GM12878 (cell line): ENCODE measurements around the gene MARCHF2. TPM values are rescaled to one million over a fixed set of nuclear protein-coding genes. Genes with fewer than 3 reads are reported as not detected.

Experiments
- ATF3 ChIP-seq: IDR thresholded peaks from 2 replicates; pipeline ENCODE4 v1.6.1; 2011; ENCODE audit warnings: low read depth, mild to moderate bottlenecking, low read length, moderate library complexity, borderline replicate concordance; ENCODE audit errors: extremely low read depth
- BHLHE40 ChIP-seq, 2 experiments: fragments of 450-650 bp in 1 of 2; IDR thresholded peaks; 2 replicates each; pipeline ENCODE4 v1.6.1; 2011 to 2017; ENCODE audit warnings: low read depth in 2 of 2, borderline replicate concordance in 1 of 2, improper control_type of control experiment in 1 of 2, low read length in 1 of 2, mild to moderate bottlenecking in 1 of 2
- BRCA1 ChIP-seq: IDR thresholded peaks from 2 replicates; pipeline ENCODE4 v1.6.1; 2011; ENCODE audit warnings: low read depth, low read length, improper control_type of control experiment
- CREB1 ChIP-seq: IDR thresholded peaks from 2 replicates; pipeline ENCODE4 v1.6.1; 2012; ENCODE audit warnings: low read depth, mild to moderate bottlenecking, inconsistent platforms
- E2F4 ChIP-seq: IDR thresholded peaks from 2 replicates; pipeline ENCODE4 v1.6.1; 2012; ENCODE audit warnings: low read depth, low read length, improper control_type of control experiment
- EGR1 ChIP-seq, 2 experiments: IDR thresholded peaks; 1 replicate in 1 of 2; 2 replicates in 1 of 2; pipeline ENCODE4 v1.6.1; 2011 to 2012; ENCODE audit warnings: low read depth in 2 of 2, low read length in 2 of 2, borderline replicate concordance in 1 of 2, mild to moderate bottlenecking in 1 of 2, moderate library complexity in 1 of 2
- IRF4 ChIP-seq: IDR thresholded peaks from 2 replicates; pipeline ENCODE4 v1.6.1; 2011; ENCODE audit warnings: low read depth, low read length
- IRF5 ChIP-seq: fragments of 450-650 bp; IDR thresholded peaks from 2 replicates; pipeline ENCODE4 v1.6.1; 2017; ENCODE audit warnings: borderline replicate concordance
- JUND ChIP-seq: IDR thresholded peaks from 2 replicates; pipeline ENCODE4 v1.6.1; 2012; ENCODE audit warnings: low read depth, mild to moderate bottlenecking, low read length, improper control_type of control experiment, moderate library complexity
- MAX ChIP-seq: IDR thresholded peaks from 2 replicates; pipeline ENCODE4 v1.6.1; 2012; ENCODE audit warnings: low read depth, low read length, improper control_type of control experiment
- NFXL1 ChIP-seq: fragments of 450-650 bp; IDR thresholded peaks from 2 replicates; pipeline ENCODE4 v1.6.1; 2017; ENCODE audit warnings: antibody characterized with exemption, mild to moderate bottlenecking, borderline replicate concordance
- NFYB ChIP-seq: IDR thresholded peaks from 2 replicates; pipeline ENCODE4 v1.6.1; 2011; ENCODE audit warnings: low read depth, mild to moderate bottlenecking, low read length, improper control_type of control experiment, moderate library complexity; ENCODE audit not compliant: insufficient read depth
- PKNOX1 ChIP-seq: fragments of 450-650 bp; IDR thresholded peaks from 2 replicates; pipeline ENCODE4 v1.6.1; 2016; ENCODE audit warnings: mild to moderate bottlenecking
- POU2F2 ChIP-seq: IDR thresholded peaks from 3 replicates; pipeline ENCODE4 v1.6.1; 2011; ENCODE audit warnings: low read depth, mild to moderate bottlenecking, low read length, borderline replicate concordance
- RB1 ChIP-seq: fragments of 450-650 bp; formaldehyde crosslinking; IDR thresholded peaks from 2 replicates; pipeline ENCODE4 v1.6.1; 2017; ENCODE audit warnings: mild to moderate bottlenecking, borderline replicate concordance
- SP1 ChIP-seq: IDR thresholded peaks from one replicate; pipeline ENCODE4 v1.6.1; 2011; ENCODE audit warnings: low read depth, low read length
- SRF ChIP-seq, 2 experiments: IDR thresholded peaks; 2 replicates each; pipeline ENCODE4 v1.6.1; 2011; ENCODE audit warnings: low read depth in 2 of 2, low read length in 2 of 2, mild to moderate bottlenecking in 1 of 2, moderate library complexity in 1 of 2
- STAT3 ChIP-seq: IDR thresholded peaks from 2 replicates; pipeline ENCODE4 v1.6.1; 2011; ENCODE audit warnings: low read depth, low read length, improper control_type of control experiment
- TCF12 ChIP-seq: IDR thresholded peaks from 2 replicates; pipeline ENCODE4 v1.6.1; 2011; ENCODE audit warnings: low read depth, mild to moderate bottlenecking, low read length
- ZBED1 ChIP-seq: IDR thresholded peaks from 2 replicates; pipeline ENCODE4 v1.6.1; 2016; ENCODE audit warnings: borderline replicate concordance
- ZBTB4 ChIP-seq: fragments of 450-650 bp; formaldehyde crosslinking; IDR thresholded peaks from 2 replicates; pipeline ENCODE4 v1.4.0; 2022; ENCODE audit warnings: mild to moderate bottlenecking, moderate library complexity
- ZNF622 ChIP-seq: fragments of 450-650 bp; IDR thresholded peaks from 2 replicates; pipeline ENCODE4 v1.6.1; 2017; ENCODE audit warnings: mild to moderate bottlenecking, inconsistent platforms
- polyA plus RNA-seq, 11 experiments: library from polyadenylated mRNA; depleted of rRNA in 4 of 11; unstranded in 6 of 11; stranded (reverse) in 5 of 11; fragments of >200 nt; fragmentation: Nextera tagmentation in 4 of 11; fragmentation: Illumina TruSeq in 1 of 11; extraction: Ambion mirVana in 4 of 11; extraction: Trizol in 1 of 11; gene quantifications; 1 replicate in 1 of 11; 2 replicates in 10 of 11; pipeline versions ENCODE4 v1.2.1 to v1.2.3, GENCODE V29; 2011 to 2016; ENCODE audit warnings: inconsistent platforms in 2 of 11, missing spikeins in 2 of 11, low read depth in 1 of 11
- total RNA-seq, 4 experiments: library from RNA; depleted of rRNA in 3 of 4; stranded (reverse); fragments of >200 nt in 3 of 4; fragmentation: Illumina TruSeq in 1 of 4; extraction: Trizol in 1 of 4; gene quantifications; 2 replicates each; pipeline versions ENCODE4 v1.2.1 to v1.2.3, GENCODE V29; 2013 to 2021

Gene MARCHF2
- total and polyA plus RNA-seq, 10 of the 15 experiments (the other 5 are each of a cell fraction or from before 2014, with no cell fraction given) = 1.6 to 30.3 (median 10.8) TPM

GRCh38 chr19:8412783-8413628 lies at the start of gene MARCHF2 (continued):
- TF ChIP-seq ZBED1 = no peak
- no peak; the same call in 1 of the 2 replicates for TF ChIP-seq MAX
- TF ChIP-seq TCF12 = 0 out of 2 replicates have a peak, but pooled peaks have one; percentile 31
- TF ChIP-seq IRF4 = no peak
- no peak for TF ChIP-seq IRF5
- peak; percentile 88 to 92 for TF ChIP-seq BHLHE40 (IDR thresholded peaks at IDR 0.05; ENCODE audit: borderline replicate concordance in 1 of 2, low read depth in 2 of 2, low read length in 1 of 2)
- TF ChIP-seq ZNF622 = no peak
- TF ChIP-seq ATF3 = no peak
- no peak for TF ChIP-seq RB1
- no peak for TF ChIP-seq EGR1 (IDR thresholded peaks at IDR 0.05; ENCODE audit: borderline replicate concordance in 1 of 2, low read depth in 2 of 2, low read length in 2 of 2)
- TF ChIP-seq BRCA1 = no peak
- TF ChIP-seq JUND = no peak
- no peak for TF ChIP-seq ZBTB4
- TF ChIP-seq STAT3 = no peak
- TF ChIP-seq NFXL1 = no peak
- peak; percentile 39 for TF ChIP-seq CREB1
- TF ChIP-seq E2F4 = no peak
- TF ChIP-seq POU2F2 = 0 out of 3 replicates have a peak, but pooled peaks have one; percentile 3
- TF ChIP-seq PKNOX1 = peak; percentile 97
- peak; percentile 88; the same call in 1 of the 2 replicates for TF ChIP-seq NFYB
- TF ChIP-seq SRF (IDR thresholded peaks at IDR 0.05; ENCODE audit: low read depth in 2 of 2, low read length in 2 of 2) = 0 out of 4 replicates have a peak, but pooled peaks of 1 of the 2 experiments have one; percentile 19
- TF ChIP-seq SP1 = peak; percentile 98
